Limb (tissue), 2 donors: ENCODE results near the gene CAPN1.
A peak's percentile ranks its signal among the peaks of the same experiment; 100 is the strongest.
"Not testable (repeated sequence)": the region's sequence is repeated elsewhere in the genome, so short reads cannot be mapped to it uniquely, and the experiment has no call there.

Source experiments
- DNase-seq, 2 donors: peaks; one replicate each; pipeline ENCODE4 v3.0.0-alpha.2; 2016; ENCODE audit errors: extremely low spot score in 2 of 2

CAPN1 gene

GRCh38 chr11:65159012-65159411 lies 22.7 kb upstream of the CAPN1 start:
- DNase-seq: no peak

- DNase-seq: no peak
Observed at GRCh38 chr11:65160643-65161042, 21.1 kb upstream of the CAPN1 start.

- DNase-seq: no peak
Observed at GRCh38 chr11:65163684-65164083, 18.0 kb upstream of the CAPN1 start.

GRCh38 chr11:65165410-65166317 lies 16.1 kb upstream of the CAPN1 start:
- DNase-seq: no peak

- no peak for DNase-seq
Observed at GRCh38 chr11:65166893-65167292, 14.8 kb upstream of the CAPN1 start.

GRCh38 chr11:65167656-65168055 lies 14.1 kb upstream of the CAPN1 start:
- no peak for DNase-seq

GRCh38 chr11:65169164-65169641 lies 12.5 kb upstream of the CAPN1 start:
- DNase-seq: no peak

- no peak for DNase-seq
Observed at GRCh38 chr11:65170058-65170534, 11.6 kb upstream of the CAPN1 start, which contains the start of gene SPDYC. SPDYC (plus strand) TSS chr11:65170233; CDS start chr11:65171358, 1,125 bp downstream.

GRCh38 chr11:65172600-65172999 lies 9.1 kb upstream of the CAPN1 start:
- no peak for DNase-seq

GRCh38 chr11:65174571-65175010 lies 7.1 kb upstream of the CAPN1 start:
- DNase-seq: not testable (repeated sequence)

- peak; percentile 62 to 88 for DNase-seq
Observed at GRCh38 chr11:65180877-65181568, 705 bp upstream of the CAPN1 start.

- peak in 1 of 2 donors; percentile 61 for DNase-seq
Observed at GRCh38 chr11:65182258-65183170, 786 bp downstream of the CAPN1 start.

GRCh38 chr11:65183201-65183891 lies 1.6 kb downstream of the CAPN1 start:
- DNase-seq: no peak

GRCh38 chr11:65184146-65184545 lies 2.4 kb downstream of the CAPN1 start:
- DNase-seq: no peak

- no peak for DNase-seq
Observed at GRCh38 chr11:65185171-65185570, 3.4 kb downstream of the CAPN1 start.

GRCh38 chr11:65185869-65186341 lies 4.2 kb downstream of the CAPN1 start:
- no peak for DNase-seq

- DNase-seq: no peak
Observed at GRCh38 chr11:65186701-65187100, 5.0 kb downstream of the CAPN1 start.

GRCh38 chr11:65187146-65187675 lies 5.5 kb downstream of the CAPN1 start:
- DNase-seq: no peak

GRCh38 chr11:65187971-65188461 lies 6.3 kb downstream of the CAPN1 start:
- no peak for DNase-seq

GRCh38 chr11:65188486-65188885 lies 6.8 kb downstream of the CAPN1 start:
- no peak for DNase-seq
